SK-N-SH treated with all-trans-retinoic acid at 6 μM for 48 hours (cell line): Measurements from ENCODE around the gene FAM217A.

Experiments used
- ATAC-seq: fragments of 200-7000 bp; cut with Tn5 transposase; 3 replicates; pipeline ENCODE4 v1.9.1; 2020; ENCODE audit warnings: mild to moderate bottlenecking, moderate library complexity
- ARNTL ChIP-seq: fragments of 450-650 bp; formaldehyde crosslinking; IDR thresholded peaks from 2 replicates; pipeline ENCODE4 v1.5.0; 2020; ENCODE audit warnings: low read depth, mild to moderate bottlenecking, moderate library complexity, borderline replicate concordance
- CREB5 ChIP-seq: fragments of 250-450 bp; sonication (Bioruptor Pico); IDR thresholded peaks from 2 replicates; pipeline ENCODE4 v1.5.1; 2020; ENCODE audit warnings: low read depth, mild to moderate bottlenecking, moderate library complexity
- CSRNP3 ChIP-seq: fragments of 250-450 bp; sonication (Bioruptor Pico); IDR thresholded peaks from 2 replicates; pipeline ENCODE4 v1.5.1; 2021; ENCODE audit warnings: mild to moderate bottlenecking, moderate library complexity
- ESRRG ChIP-seq: fragments of 250-450 bp; sonication (Bioruptor Pico); IDR thresholded peaks from 2 replicates; pipeline ENCODE4 v1.6.1; 2021; ENCODE audit warnings: mild to moderate bottlenecking
- GLIS3 ChIP-seq: fragments of 250-450 bp; sonication (Bioruptor Pico); IDR thresholded peaks from 2 replicates; pipeline ENCODE4 v1.5.0; 2020; ENCODE audit warnings: mild to moderate bottlenecking, moderate library complexity
- OSR1 ChIP-seq: fragments of 250-450 bp; sonication (Bioruptor Pico); IDR thresholded peaks from 2 replicates; pipeline ENCODE4 v1.8.0; 2022; ENCODE audit warnings: moderate library complexity, mild to moderate bottlenecking, inconsistent platforms
- PPARA ChIP-seq: fragments of 250-450 bp; sonication (Bioruptor Pico); IDR thresholded peaks from 2 replicates; pipeline ENCODE4 v1.5.0; 2020; ENCODE audit warnings: mild to moderate bottlenecking, borderline replicate concordance
- RARB ChIP-seq: fragments of 250-450 bp; sonication (Bioruptor Pico); IDR thresholded peaks from 2 replicates; pipeline ENCODE4 v1.8.0; 2021; ENCODE audit warnings: mild to moderate bottlenecking, moderate library complexity
- SNAI2 ChIP-seq: fragments of 250-450 bp; sonication (Bioruptor Pico); IDR thresholded peaks from 2 replicates; pipeline ENCODE4 v1.5.0; 2020; ENCODE audit warnings: mild to moderate bottlenecking, moderate library complexity
- TCF4 ChIP-seq: fragments of 250-450 bp; sonication (Bioruptor Pico); IDR thresholded peaks from 2 replicates; pipeline ENCODE4 v1.8.0; 2021; ENCODE audit warnings: mild to moderate bottlenecking, moderate library complexity, borderline replicate concordance
- TSHZ2 ChIP-seq: fragments of 250-450 bp; sonication (Bioruptor Pico); IDR thresholded peaks from 2 replicates; pipeline ENCODE4 v1.5.0; 2020; ENCODE audit warnings: mild to moderate bottlenecking, moderate library complexity
- ZFP3 ChIP-seq: fragments of 250-450 bp; sonication (Bioruptor Pico); IDR thresholded peaks from 2 replicates; pipeline ENCODE4 v1.5.0; 2020; ENCODE audit warnings: mild to moderate bottlenecking, moderate library complexity
- ZFP30 ChIP-seq: fragments of 450-650 bp; formaldehyde crosslinking; IDR thresholded peaks from 2 replicates; pipeline ENCODE4 v1.5.0; 2022; ENCODE audit warnings: mild to moderate bottlenecking, moderate library complexity
- ZNF70 ChIP-seq: fragments of 450-650 bp; formaldehyde crosslinking; IDR thresholded peaks from 2 replicates; pipeline ENCODE4 v1.5.0; 2020; ENCODE audit warnings: mild to moderate bottlenecking, moderate library complexity
- ZNF8 ChIP-seq: fragments of 450-650 bp; formaldehyde crosslinking; IDR thresholded peaks from 2 replicates; pipeline ENCODE4 v1.5.0; 2020; ENCODE audit warnings: mild to moderate bottlenecking, moderate library complexity
- TF ChIP-seq, protein P1 (sequence below): fragments of 250-450 bp; sonication (Bioruptor Pico); IDR thresholded peaks from 2 replicates; pipeline ENCODE4 v1.8.0; 2020; ENCODE audit warnings: mild to moderate bottlenecking, moderate library complexity, borderline replicate concordance

Gene FAM217A

DNA sequence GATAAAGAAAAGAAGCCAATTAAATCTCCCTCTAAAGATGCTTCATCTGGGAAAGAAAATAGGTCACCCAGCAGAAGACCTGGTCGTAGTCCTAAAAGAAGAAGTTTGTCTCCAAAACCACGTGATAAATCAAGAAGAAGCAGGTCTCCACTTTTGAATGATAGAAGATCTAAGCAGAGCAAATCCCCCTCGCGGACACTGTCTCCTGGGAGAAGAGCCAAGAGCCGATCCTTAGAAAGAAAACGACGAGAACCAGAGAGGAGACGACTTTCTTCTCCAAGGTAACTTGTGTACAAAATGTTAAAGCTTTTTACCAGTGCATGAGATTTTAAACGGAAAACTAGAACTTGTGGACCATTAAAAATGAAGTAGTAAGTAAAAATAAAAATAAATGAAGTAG, 46.5 kb downstream of the FAM217A start (continued):
- TF ChIP-seq CREB5 (CRISPR knock-in tag) (no peak), ZNF70 (CRISPR knock-in tag) (no peak), ESRRG (CRISPR knock-in tag) (no peak), SNAI2 (no peak), OSR1 (CRISPR knock-in tag) (no peak), ZFP3 (no peak), TSHZ2 (CRISPR knock-in tag) (no peak), CSRNP3 (CRISPR knock-in tag) (no peak)
- TF ChIP-seq, all 23 proteins: peak for 0

- no peak for TF ChIP-seq ARNTL (CRISPR knock-in tag)
- no peak for TF ChIP-seq TSHZ2 (CRISPR knock-in tag)
- no peak for TF ChIP-seq CREB5 (CRISPR knock-in tag)
- TF ChIP-seq GLIS3 (CRISPR knock-in tag), result no peak
- no peak for TF ChIP-seq CSRNP3 (CRISPR knock-in tag)
- no peak for TF ChIP-seq ESRRG (CRISPR knock-in tag)
- TF ChIP-seq RARB (CRISPR knock-in tag), result no peak
- no peak for TF ChIP-seq TCF4 (CRISPR knock-in tag)
- no peak for TF ChIP-seq ZNF8 (CRISPR knock-in tag)
- TF ChIP-seq PPARA, result no peak
- TF ChIP-seq ZFP30 (CRISPR knock-in tag), result no peak
- no peak for ATAC-seq
These were observed 47.5 kb downstream of the FAM217A start for GRCh38 chr6:4031442-4031841.

- TF ChIP-seq, protein P1, sequence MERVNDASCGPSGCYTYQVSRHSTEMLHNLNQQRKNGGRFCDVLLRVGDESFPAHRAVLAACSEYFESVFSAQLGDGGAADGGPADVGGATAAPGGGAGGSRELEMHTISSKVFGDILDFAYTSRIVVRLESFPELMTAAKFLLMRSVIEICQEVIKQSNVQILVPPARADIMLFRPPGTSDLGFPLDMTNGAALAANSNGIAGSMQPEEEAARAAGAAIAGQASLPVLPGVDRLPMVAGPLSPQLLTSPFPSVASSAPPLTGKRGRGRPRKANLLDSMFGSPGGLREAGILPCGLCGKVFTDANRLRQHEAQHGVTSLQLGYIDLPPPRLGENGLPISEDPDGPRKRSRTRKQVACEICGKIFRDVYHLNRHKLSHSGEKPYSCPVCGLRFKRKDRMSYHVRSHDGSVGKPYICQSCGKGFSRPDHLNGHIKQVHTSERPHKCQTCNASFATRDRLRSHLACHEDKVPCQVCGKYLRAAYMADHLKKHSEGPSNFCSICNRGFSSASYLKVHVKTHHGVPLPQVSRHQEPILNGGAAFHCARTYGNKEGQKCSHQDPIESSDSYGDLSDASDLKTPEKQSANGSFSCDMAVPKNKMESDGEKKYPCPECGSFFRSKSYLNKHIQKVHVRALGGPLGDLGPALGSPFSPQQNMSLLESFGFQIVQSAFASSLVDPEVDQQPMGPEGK (CRISPR knock-in tag), result no peak
- TF ChIP-seq ZFP30 (CRISPR knock-in tag) (no peak), ZNF8 (CRISPR knock-in tag) (no peak)
- ATAC-seq, result no peak
These were observed 48.3 kb downstream of the FAM217A start for GRCh38 chr6:4030669-4031068.
